Right atrium auricular region (tissue), 2 donors: Measurements from ENCODE around the gene SEPTIN12. TPM values are rescaled to one million over a fixed set of nuclear protein-coding genes. Genes with fewer than 3 reads are reported as not detected.
"Not testable (repeated sequence)": the region's sequence is repeated elsewhere in the genome, so short reads cannot be mapped to it uniquely, and the experiment has no call there.

Experiments
- DNase-seq: peaks from one replicate; pipeline ENCODE4 v3.0.0-alpha.2; 2019; ENCODE audit warnings: low spot score
- H3K27ac ChIP-seq, 2 donors: fragments of 200-600 bp; sonication (generic); 1 replicate in 1 of 2; 2 replicates in 1 of 2; pipeline ENCODE4 v1.5.1; 2016 to 2019
- H3K27me3 ChIP-seq, 2 donors: fragments of 200-600 bp; sonication (generic); one replicate each; pipeline versions ENCODE4 v1.5.1 to v1.6.0; 2017 to 2019
- H3K36me3 ChIP-seq: fragments of 200-600 bp; sonication (generic); one replicate; pipeline ENCODE4 v1.5.1; 2016
- H3K4me1 ChIP-seq, 2 donors: fragments of 200-600 bp; sonication (generic); one replicate each; pipeline versions ENCODE4 v1.5.1 to v1.6.0; 2017 to 2019
- H3K4me3 ChIP-seq, 2 donors: fragments of 200-600 bp; sonication (generic); 1 replicate in 1 of 2; 2 replicates in 1 of 2; pipeline ENCODE4 v1.5.1; 2017 to 2019; ENCODE audit warnings: mild to moderate bottlenecking in 1 of 2, moderate library complexity in 1 of 2
- H3K9me3 ChIP-seq, 2 donors: fragments of 200-600 bp; sonication (generic); one replicate each; pipeline ENCODE4 v1.5.1; 2019
- CTCF ChIP-seq, 2 donors: fragments of 200-600 bp; sonication (generic); IDR thresholded peaks; one replicate each; pipeline ENCODE4 v1.5.1; 2019; ENCODE audit warnings: antibody characterized with exemption in 2 of 2
- total RNA-seq, 2 donors: library from RNA; depleted of rRNA; stranded (reverse); fragments of >200 nt; gene quantifications; one replicate each; pipeline ENCODE4 v1.1.0, GENCODE V29; 2016

SEPTIN12 gene
- total RNA-seq, 2 donors from 2014 or later: not detected

DNA sequence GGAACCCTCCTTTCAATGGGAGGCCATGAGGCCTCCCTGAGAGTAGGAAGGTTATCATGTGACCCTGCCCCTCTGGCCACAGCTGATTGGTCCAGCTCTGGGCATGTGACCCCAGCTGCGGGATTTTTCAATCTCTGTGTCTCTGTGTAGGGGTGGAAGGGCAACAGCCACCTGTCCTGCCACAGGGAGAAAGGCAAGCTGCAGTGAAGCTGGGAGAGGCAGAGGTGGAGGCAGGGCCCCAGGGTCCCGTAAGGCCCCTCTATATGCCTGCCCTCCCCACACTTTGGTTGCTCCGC lies 42.9 kb downstream of the SEPTIN12 start:
- H3K27ac ChIP-seq: no peak overlapping the region
- no peak for TF ChIP-seq CTCF (IDR thresholded peaks at IDR 0.05)
- H3K27me3 ChIP-seq: no peaks in the 10 kb centered on the region
- no peaks in the 10 kb centered on the region for H3K36me3 ChIP-seq
- H3K4me1 ChIP-seq: no peaks in the 10 kb centered on the region
- no peaks in the 10 kb centered on the region for H3K9me3 ChIP-seq
- no peak for DNase-seq
- H3K4me3 ChIP-seq: no peak overlapping the region

GRCh38 chr16:4744555-4745273 lies 43.4 kb downstream of the SEPTIN12 start:
- H3K9me3 ChIP-seq: no peaks in the 10 kb centered on the region
- no peak overlapping the region for H3K27ac ChIP-seq
- no peak for TF ChIP-seq CTCF (IDR thresholded peaks at IDR 0.05)
- H3K36me3 ChIP-seq: no peaks in the 10 kb centered on the region
- H3K4me3 ChIP-seq: no peak overlapping the region
- no peaks in the 10 kb centered on the region for H3K4me1 ChIP-seq
- no peak for DNase-seq
- H3K27me3 ChIP-seq: no peaks in the 10 kb centered on the region

DNA sequence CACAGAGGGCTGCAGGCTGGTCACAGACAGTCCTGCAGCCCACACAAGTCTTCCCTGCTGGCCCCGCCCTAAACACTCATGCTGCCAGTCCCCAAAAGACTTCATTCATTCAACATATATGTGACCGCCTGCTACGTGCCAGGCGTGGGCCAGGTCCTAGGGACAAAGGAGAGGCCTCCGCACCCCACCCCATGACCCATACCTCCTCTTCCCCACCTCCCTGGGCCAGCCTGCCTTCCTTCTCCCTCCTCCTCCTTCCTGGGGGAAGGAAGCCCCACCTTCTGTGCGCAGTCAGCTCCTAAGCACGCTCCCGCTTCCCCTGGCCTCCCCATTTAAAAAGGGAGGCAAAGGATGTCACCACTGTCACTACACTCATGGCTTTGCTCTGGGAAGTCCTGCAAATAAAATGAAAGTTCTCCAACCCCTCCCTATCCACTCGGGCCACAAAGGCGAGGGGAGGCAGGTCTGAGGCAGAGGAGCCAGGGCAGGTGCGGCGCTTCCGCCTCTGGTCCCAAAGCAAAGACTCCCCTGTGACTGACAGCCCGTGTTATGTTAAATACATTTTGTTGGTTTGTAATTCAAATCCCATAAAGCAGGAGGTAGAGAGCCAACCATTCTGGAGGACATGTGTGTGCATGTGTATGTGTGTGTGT lies 44.8 kb downstream of the SEPTIN12 start:
- DNase-seq: no peak
- H3K4me1 ChIP-seq: no peaks in the 10 kb centered on the region
- no peak overlapping the region for H3K4me3 ChIP-seq
- no peaks in the 10 kb centered on the region for H3K36me3 ChIP-seq
- H3K27me3 ChIP-seq: no peaks in the 10 kb centered on the region
- H3K27ac ChIP-seq: no peak overlapping the region
- no peak for TF ChIP-seq CTCF (IDR thresholded peaks at IDR 0.05)
- H3K9me3 ChIP-seq: no peaks in the 10 kb centered on the region

DNA sequence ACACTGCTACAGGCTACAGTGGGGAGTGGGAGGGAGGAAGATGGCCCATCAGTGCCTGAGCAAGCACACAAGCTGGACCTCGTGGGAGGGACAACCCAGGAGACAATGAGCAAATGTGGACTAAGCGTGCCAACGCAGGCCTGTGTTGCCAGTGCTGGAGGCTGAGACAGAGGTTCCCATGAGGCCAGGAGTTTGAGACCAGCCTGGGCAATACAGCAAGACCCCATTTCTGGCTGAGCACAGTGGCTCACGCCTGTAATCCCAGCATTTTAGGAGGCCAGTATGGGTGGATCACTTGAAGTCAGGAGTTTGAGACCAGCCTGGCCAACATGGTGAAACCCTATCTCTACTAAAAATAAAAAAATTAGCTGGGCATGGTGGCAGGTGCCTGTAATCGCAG lies 49.8 kb downstream of the SEPTIN12 start:
- not testable (repeated sequence) for H3K27ac ChIP-seq, H3K4me1 ChIP-seq, H3K27me3 ChIP-seq, DNase-seq, H3K36me3 ChIP-seq, H3K4me3 ChIP-seq, H3K9me3 ChIP-seq

GRCh38 chr16:4737545-4737944 lies 50.6 kb downstream of the SEPTIN12 start:
- Histone ChIP-seq H3K4me3 (no peak overlapping the region), H3K36me3 (no peaks in the 10 kb centered on the region), H3K4me1 (peaks cover 0 to 9% of the 10 kb centered on the region in 2 donors), H3K27ac (no peak overlapping the region), H3K9me3 (no peaks in the 10 kb centered on the region), H3K27me3 (no peaks in the 10 kb centered on the region)
- no peak for TF ChIP-seq CTCF (IDR thresholded peaks at IDR 0.05)
- no peak for DNase-seq

DNA sequence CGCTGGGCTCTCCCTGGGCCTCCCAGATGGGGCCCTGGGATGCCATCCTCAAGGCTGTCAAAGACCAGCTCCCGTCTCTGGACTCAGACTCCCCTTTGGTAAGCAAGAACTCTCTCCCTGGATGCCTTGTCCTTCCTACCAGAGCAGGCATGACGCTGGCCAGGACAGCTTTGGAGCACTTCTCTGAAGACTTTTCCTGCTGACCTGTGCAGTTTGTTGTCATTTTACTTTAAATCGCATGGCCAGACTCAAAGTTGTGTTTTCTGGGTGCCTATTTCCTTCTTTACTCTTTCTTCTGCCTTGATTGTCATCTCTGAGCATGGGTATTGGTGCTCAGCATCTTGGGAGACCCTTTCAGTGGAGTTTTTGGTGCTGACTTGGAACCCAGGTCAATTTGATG lies 51.6 kb downstream of the SEPTIN12 start:
- no peaks in the 10 kb centered on the region for H3K36me3 ChIP-seq
- TF ChIP-seq CTCF (IDR thresholded peaks at IDR 0.05): no peak
- no peak overlapping the region for H3K4me3 ChIP-seq
- H3K27ac ChIP-seq: no peak overlapping the region
- H3K4me1 ChIP-seq: peaks cover 0 to 9% of the 10 kb centered on the region in 2 donors
- DNase-seq: no peak
- no peaks in the 10 kb centered on the region for H3K9me3 ChIP-seq
- H3K27me3 ChIP-seq: no peaks in the 10 kb centered on the region
